Dendritic cell treated with granulocyte-macrophage colony-stimulating factor and Interleukin-4, amounts not matched to agents 40 ng/mL and 50 ng/mL, for 4 days (primary cell): Measurements from ENCODE around the gene DLG5.

Experiments used
- H3K27ac Mint-ChIP-seq: one replicate; pipeline ENCODE4 v1.8.0; 2022; ENCODE audit warnings: mild to moderate bottlenecking, mixed read lengths
- H3K27me3 Mint-ChIP-seq: one replicate; pipeline ENCODE4 v1.8.0; 2022; ENCODE audit warnings: mild to moderate bottlenecking, mixed read lengths
- H3K36me3 Mint-ChIP-seq: one replicate; pipeline ENCODE4 v1.8.0; 2022; ENCODE audit warnings: low read depth, mixed read lengths
- H3K4me1 Mint-ChIP-seq: one replicate; pipeline ENCODE4 v1.8.0; 2022; ENCODE audit warnings: low read depth, mixed read lengths
- H3K4me3 Mint-ChIP-seq: one replicate; pipeline ENCODE4 v1.8.0; 2022; ENCODE audit warnings: mild to moderate bottlenecking, moderate library complexity, mixed read lengths
- H3K9me3 Mint-ChIP-seq: one replicate; pipeline ENCODE4 v1.8.0; 2022; ENCODE audit warnings: mixed read lengths
- intact Hi-C: fragments of 100-400 bp; cut with micrococcal nuclease; formaldehyde crosslinking; loops from one replicate; pipeline ENCODE4 v1.15.0; 2022

The DLG5 gene, protein sequence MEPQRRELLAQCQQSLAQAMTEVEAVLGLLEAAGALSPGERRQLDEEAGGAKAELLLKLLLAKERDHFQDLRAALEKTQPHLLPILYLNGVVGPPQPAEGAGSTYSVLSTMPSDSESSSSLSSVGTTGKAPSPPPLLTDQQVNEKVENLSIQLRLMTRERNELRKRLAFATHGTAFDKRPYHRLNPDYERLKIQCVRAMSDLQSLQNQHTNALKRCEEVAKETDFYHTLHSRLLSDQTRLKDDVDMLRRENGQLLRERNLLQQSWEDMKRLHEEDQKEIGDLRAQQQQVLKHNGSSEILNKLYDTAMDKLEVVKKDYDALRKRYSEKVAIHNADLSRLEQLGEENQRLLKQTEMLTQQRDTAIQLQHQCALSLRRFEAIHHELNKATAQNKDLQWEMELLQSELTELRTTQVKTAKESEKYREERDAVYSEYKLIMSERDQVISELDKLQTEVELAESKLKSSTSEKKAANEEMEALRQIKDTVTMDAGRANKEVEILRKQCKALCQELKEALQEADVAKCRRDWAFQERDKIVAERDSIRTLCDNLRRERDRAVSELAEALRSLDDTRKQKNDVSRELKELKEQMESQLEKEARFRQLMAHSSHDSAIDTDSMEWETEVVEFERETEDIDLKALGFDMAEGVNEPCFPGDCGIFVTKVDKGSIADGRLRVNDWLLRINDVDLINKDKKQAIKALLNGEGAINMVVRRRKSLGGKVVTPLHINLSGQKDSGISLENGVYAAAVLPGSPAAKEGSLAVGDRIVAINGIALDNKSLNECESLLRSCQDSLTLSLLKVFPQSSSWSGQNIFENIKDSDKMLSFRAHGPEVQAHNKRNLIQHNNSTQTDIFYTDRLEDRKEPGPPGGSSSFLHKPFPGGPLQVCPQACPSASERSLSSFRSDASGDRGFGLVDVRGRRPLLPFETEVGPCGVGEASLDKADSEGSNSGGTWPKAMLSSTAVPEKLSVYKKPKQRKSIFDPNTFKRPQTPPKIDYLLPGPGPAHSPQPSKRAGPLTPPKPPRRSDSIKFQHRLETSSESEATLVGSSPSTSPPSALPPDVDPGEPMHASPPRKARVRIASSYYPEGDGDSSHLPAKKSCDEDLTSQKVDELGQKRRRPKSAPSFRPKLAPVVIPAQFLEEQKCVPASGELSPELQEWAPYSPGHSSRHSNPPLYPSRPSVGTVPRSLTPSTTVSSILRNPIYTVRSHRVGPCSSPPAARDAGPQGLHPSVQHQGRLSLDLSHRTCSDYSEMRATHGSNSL (N-terminal part only)

GRCh38 chr10:77926566-77927401 lies at the start of gene DLG5:
DLG5 (minus strand) TSS chr10:77926755; CDS start chr10:77926520, 235 bp downstream.
- peaks cover 14% of the 10 kb centered on the region for H3K4me1 Mint-ChIP-seq
- intact Hi-C loops, result no loop called here
- peaks cover 62% of the 10 kb centered on the region for H3K27me3 Mint-ChIP-seq
- no peaks in the 10 kb centered on the region for H3K36me3 Mint-ChIP-seq
- no peaks in the 10 kb centered on the region for H3K9me3 Mint-ChIP-seq
- H3K27ac Mint-ChIP-seq, result no peak within 1 kb of the TSS
- peak within 1 kb of the TSS; percentile 73 for H3K4me3 Mint-ChIP-seq

GRCh38 chr10:77975086-77975666 lies 48.6 kb upstream of the DLG5 start:
- Mint-ChIP-seq H3K36me3 (peaks cover 60% of the 10 kb centered on the region), H3K9me3 (no peaks in the 10 kb centered on the region), H3K27me3 (no peaks in the 10 kb centered on the region), H3K27ac (no peak overlapping the region), H3K4me1 (peaks cover 5% of the 10 kb centered on the region), H3K4me3 (no peak overlapping the region)
- intact Hi-C loops, result no loop called here

GRCh38 chr10:77974396-77975074 lies 48.0 kb upstream of the DLG5 start:
- Mint-ChIP-seq H3K4me1 (peaks cover 5% of the 10 kb centered on the region), H3K27me3 (no peaks in the 10 kb centered on the region), H3K9me3 (no peaks in the 10 kb centered on the region), H3K27ac (no peak overlapping the region), H3K4me3 (no peak overlapping the region), H3K36me3 (peaks cover 54% of the 10 kb centered on the region)
- intact Hi-C loops, result no loop called here

GRCh38 chr10:77973276-77973675 lies 46.7 kb upstream of the DLG5 start:
- Mint-ChIP-seq H3K36me3 (peaks cover 41% of the 10 kb centered on the region), H3K9me3 (no peaks in the 10 kb centered on the region), H3K27me3 (no peaks in the 10 kb centered on the region), H3K4me3 (no peak overlapping the region), H3K27ac (no peak overlapping the region), H3K4me1 (peaks cover 5% of the 10 kb centered on the region)
- intact Hi-C loops, result no loop called here

GRCh38 chr10:77972148-77972547 lies 45.6 kb upstream of the DLG5 start:
- no peaks in the 10 kb centered on the region for H3K27me3 Mint-ChIP-seq
- intact Hi-C loops, result no loop called here
- peaks cover 5% of the 10 kb centered on the region for H3K4me1 Mint-ChIP-seq
- no peak overlapping the region for H3K4me3 Mint-ChIP-seq
- H3K9me3 Mint-ChIP-seq, result no peaks in the 10 kb centered on the region
- H3K36me3 Mint-ChIP-seq, result peaks cover 30% of the 10 kb centered on the region
- no peak overlapping the region for H3K27ac Mint-ChIP-seq

GRCh38 chr10:77971804-77972144 lies 45.2 kb upstream of the DLG5 start:
- intact Hi-C loops, result no loop called here
- no peak overlapping the region for H3K4me3 Mint-ChIP-seq
- H3K4me1 Mint-ChIP-seq, result peaks cover 5% of the 10 kb centered on the region
- H3K9me3 Mint-ChIP-seq, result no peaks in the 10 kb centered on the region
- H3K27me3 Mint-ChIP-seq, result no peaks in the 10 kb centered on the region
- peaks cover 27% of the 10 kb centered on the region for H3K36me3 Mint-ChIP-seq
- no peak overlapping the region for H3K27ac Mint-ChIP-seq

GRCh38 chr10:77970869-77971803 lies 44.6 kb upstream of the DLG5 start:
- peaks cover 5% of the 10 kb centered on the region for H3K4me1 Mint-ChIP-seq
- H3K36me3 Mint-ChIP-seq, result peaks cover 21% of the 10 kb centered on the region
- peaks cover 2% of the 10 kb centered on the region for H3K27me3 Mint-ChIP-seq
- H3K27ac Mint-ChIP-seq, result no peak overlapping the region
- H3K9me3 Mint-ChIP-seq, result no peaks in the 10 kb centered on the region
- H3K4me3 Mint-ChIP-seq, result no peak overlapping the region
- intact Hi-C loops, result no loop called here

- peaks cover 11% of the 10 kb centered on the region for H3K36me3 Mint-ChIP-seq
- H3K9me3 Mint-ChIP-seq, result peaks cover 4% of the 10 kb centered on the region
- intact Hi-C loops, result no loop called here
Observed at GRCh38 chr10:77969114-77969513, 42.6 kb upstream of the DLG5 start.

GRCh38 chr10:77967611-77968022 lies 41.1 kb upstream of the DLG5 start:
- Mint-ChIP-seq H3K4me3 (no peak overlapping the region), H3K4me1 (peaks cover 5% of the 10 kb centered on the region), H3K27ac (no peak overlapping the region), H3K27me3 (peaks cover 2% of the 10 kb centered on the region), H3K36me3 (peaks cover 10% of the 10 kb centered on the region), H3K9me3 (peaks cover 9% of the 10 kb centered on the region)
- intact Hi-C loops, result no loop called here

More at GRCh38 chr10:77969114-77969513, 42.6 kb upstream of the DLG5 start:
- peaks cover 2% of the 10 kb centered on the region for H3K27me3 Mint-ChIP-seq
- H3K4me1 Mint-ChIP-seq, result peaks cover 5% of the 10 kb centered on the region
- no peak overlapping the region for H3K4me3 Mint-ChIP-seq
- no peak overlapping the region for H3K27ac Mint-ChIP-seq

- intact Hi-C loops, result no loop called here
- H3K27ac Mint-ChIP-seq, result no peak overlapping the region
- H3K4me1 Mint-ChIP-seq, result no peaks in the 10 kb centered on the region
- H3K9me3 Mint-ChIP-seq, result peaks cover 9% of the 10 kb centered on the region
- no peaks in the 10 kb centered on the region for H3K36me3 Mint-ChIP-seq
- peaks cover 2% of the 10 kb centered on the region for H3K27me3 Mint-ChIP-seq
- no peak overlapping the region for H3K4me3 Mint-ChIP-seq
Observed at GRCh38 chr10:77965294-77965693, 38.7 kb upstream of the DLG5 start.

GRCh38 chr10:77964811-77965210 lies 38.3 kb upstream of the DLG5 start:
- Mint-ChIP-seq H3K36me3 (no peaks in the 10 kb centered on the region), H3K4me1 (no peaks in the 10 kb centered on the region), H3K27ac (no peak overlapping the region), H3K27me3 (peaks cover 2% of the 10 kb centered on the region), H3K4me3 (no peak overlapping the region), H3K9me3 (peaks cover 9% of the 10 kb centered on the region)
- intact Hi-C loops, result no loop called here

GRCh38 chr10:77963901-77964300 lies 37.3 kb upstream of the DLG5 start:
- H3K9me3 Mint-ChIP-seq, result peaks cover 9% of the 10 kb centered on the region
- intact Hi-C loops, result no loop called here
- no peaks in the 10 kb centered on the region for H3K4me1 Mint-ChIP-seq

More at GRCh38 chr10:77963901-77964300, 37.3 kb upstream of the DLG5 start:
- peaks cover 2% of the 10 kb centered on the region for H3K27me3 Mint-ChIP-seq
- H3K27ac Mint-ChIP-seq, result no peak overlapping the region
- H3K4me3 Mint-ChIP-seq, result no peak overlapping the region
- no peaks in the 10 kb centered on the region for H3K36me3 Mint-ChIP-seq
